Heart left ventricle (tissue), 13 donors: ENCODE data around the gene KIAA1191.

Experiments used
- CTCF ChIP-seq, 12 donors: fragments of 200-600 bp; sonication (generic) in 4 of 12; IDR thresholded peaks; one replicate each; pipeline versions ENCODE4 v1.5.0 to v1.8.0; 2018 to 2022; ENCODE audit warnings: antibody characterized with exemption in 12 of 12, mild to moderate bottlenecking in 5 of 12
- POLR2A ChIP-seq, 2 donors: fragments of 450-650 bp; IDR thresholded peaks; one replicate each; pipeline ENCODE4 v1.6.1; 2017; ENCODE audit warnings: antibody characterized with exemption in 2 of 2, mild to moderate bottlenecking in 2 of 2, moderate library complexity in 2 of 2
- donor health status: ischemic (EF 13 %, LVEDD 7.1; RV severe dilation, severe dysfunction).
- donor health status: DM: no; HTN: yes; CAD: no.
- donor health status: DM: no; HTN: no; CAD: no.
- donor health status: ischemic (EF 25% LVEDD 6.9; RV normal size, moderate dysfunction).
- donor health status: ischemic (EF 25% LVEDD 5.7; RV mildly dilated, moderate dysfunction).
- donor health status: ischemic (EF 35%, LVEDD 5.7; RV mildly dilated, moderate dysfunction).
- donor health status: nonischemic (EF 11% LVEDD 7.7; RV severe dilation, severe dysfunction).
- donor health status: DM: yes; HTN: yes; CAD: no.
- donor health status: PGD.
- donor health status: ischemic (EF 29% LVEDD 5.4; RV normal size, mild dysfunction).
- donor health status: nonischemic (EF 23%, LVEDD 6.1; RV moderate dilation, normal function).

- TF ChIP-seq POLR2A (IDR thresholded peaks at IDR 0.05), result no peak
- no peak for TF ChIP-seq CTCF (IDR thresholded peaks at IDR 0.05)
These were observed 18.7 kb downstream of the KIAA1191 start for GRCh38 chr5:176342766-176343458.
